Endothelial cell of umbilical vein (primary cell): ENCODE results near the gene C2orf76. TPM values are rescaled to one million over a fixed set of nuclear protein-coding genes. Genes with fewer than 3 reads are reported as not detected.
"Not testable (repeated sequence)": the region's sequence is repeated elsewhere in the genome, so short reads cannot be mapped to it uniquely, and the experiment has no call there.

ENCODE experiments used
- BruUV-seq: library from RNA; stranded (reverse); fragments of 400-500 nt; replicated peaks from 2 replicates; lab custom pipeline; 2021; lab: Mats Ljungman, UMichigan
- CTCF ChIA-PET: fragments of 300-600, 350-600 bp; sonication (Branson Sonifier 250); formaldehyde crosslinking; loops from one replicate; lab custom pipeline; 2021; ENCODE audit warnings: antibody characterized with exemption, inconsistent platforms; lab: Charles Lee
- POLR2A ChIA-PET: fragments of 300-600, 350-600 bp; sonication (Branson Sonifier 250); formaldehyde crosslinking; loops from one replicate; lab custom pipeline; 2021; ENCODE audit warnings: antibody characterized with exemption, inconsistent platforms; lab: Charles Lee
- DNase-seq: peaks from one replicate; pipeline ENCODE4 v3.0.0-alpha.2; 2011; ENCODE audit warnings: low read depth, low spot score
- FAIRE-seq: peaks from 2 replicates; lab custom pipeline; 2011; peaks lifted over from hg19 to GRCh38; lab: Jason Lieb, UNC
- H2AFZ ChIP-seq: 2 replicates; pipeline ENCODE4 v1.6.0; 2012; ENCODE audit warnings: low read depth, low read length, control low read depth, inconsistent platforms
- H3K27ac ChIP-seq: 2 replicates; pipeline ENCODE4 v1.5.1; 2011; ENCODE audit warnings: low read depth, mild to moderate bottlenecking, control low read depth, low read length, moderate library complexity; ENCODE audit not compliant: insufficient read depth
- H3K27me3 ChIP-seq, 2 experiments: 2 replicates each; pipeline versions ENCODE4 v1.6.0 to v1.6.1; 2011; ENCODE audit warnings: low read length in 2 of 2, mixed read lengths in 1 of 2; ENCODE audit not compliant: control insufficient read depth in 2 of 2, insufficient read depth in 2 of 2
- H3K36me3 ChIP-seq, 2 experiments: 2 replicates in 1 of 2; 3 replicates in 1 of 2; pipeline ENCODE4 v1.5.1; 2011; ENCODE audit warnings: low read length in 2 of 2, mild to moderate bottlenecking in 1 of 2, moderate library complexity in 1 of 2; ENCODE audit not compliant: control insufficient read depth in 2 of 2, insufficient read depth in 2 of 2; ENCODE audit errors: extremely low read depth in 1 of 2
- H3K4me1 ChIP-seq: 3 replicates; pipeline ENCODE4 v1.5.1; 2011; ENCODE audit warnings: mild to moderate bottlenecking, low read length; ENCODE audit not compliant: control insufficient read depth, insufficient read depth; ENCODE audit errors: extremely low read depth
- H3K4me2 ChIP-seq: 2 replicates; pipeline ENCODE4 v1.6.1; 2011; ENCODE audit warnings: low read length, control low read depth, mixed read lengths; ENCODE audit not compliant: insufficient read depth
- H3K4me3 ChIP-seq, 3 experiments: fragments of 200-600 bp in 1 of 3; sonication (generic), shearing (Covaris generic) in 1 of 3; replicated peaks in 1 of 3; 2 replicates each; pipeline ENCODE4 v1.5.1; 2011 to 2016; ENCODE audit warnings: control low read depth in 3 of 3, low read length in 3 of 3, mild to moderate bottlenecking in 2 of 3, inconsistent platforms in 1 of 3, low read depth in 1 of 3, moderate library complexity in 1 of 3; ENCODE audit not compliant: insufficient read depth in 1 of 3
- H3K79me2 ChIP-seq: 2 replicates; pipeline ENCODE4 v1.6.0; 2012; ENCODE audit warnings: low read length, inconsistent platforms; ENCODE audit not compliant: control insufficient read depth, insufficient read depth
- H3K9ac ChIP-seq: replicated peaks from 2 replicates; pipeline ENCODE3; 2011; ENCODE audit warnings: low read length, control low read depth; ENCODE audit not compliant: insufficient read depth; ENCODE audit errors: extremely low read depth
- H3K9me1 ChIP-seq: replicated peaks from 3 replicates; pipeline ENCODE4 v1.6.0; 2011; ENCODE audit warnings: mild to moderate bottlenecking, low read length; ENCODE audit not compliant: control insufficient read depth, insufficient read depth; ENCODE audit errors: extremely low read depth
- H3K9me3 ChIP-seq: replicated peaks from 2 replicates; pipeline ENCODE4 v1.5.1; 2012; ENCODE audit warnings: low read length, inconsistent platforms; ENCODE audit not compliant: control insufficient read depth, insufficient read depth
- H4K20me1 ChIP-seq: replicated peaks from 2 replicates; pipeline ENCODE3; 2011; ENCODE audit warnings: mild to moderate bottlenecking, low read length; ENCODE audit not compliant: control insufficient read depth, insufficient read depth; ENCODE audit errors: extremely low read depth
- EZH2 ChIP-seq: IDR thresholded peaks from 2 replicates; pipeline ENCODE4 v1.6.1; 2012; ENCODE audit warnings: borderline replicate concordance, low read depth, mild to moderate bottlenecking, moderate library complexity, low read length, inconsistent platforms; ENCODE audit not compliant: severe bottlenecking
- FOS ChIP-seq: IDR thresholded peaks from 2 replicates; pipeline ENCODE4 v1.6.1; 2011; ENCODE audit warnings: mild to moderate bottlenecking, low read length, moderate library complexity, borderline replicate concordance; ENCODE audit not compliant: insufficient read depth
- GATA2 ChIP-seq: IDR thresholded peaks from 2 replicates; pipeline ENCODE4 v1.7.0; 2011; ENCODE audit warnings: low read depth, mild to moderate bottlenecking, moderate library complexity, mixed read lengths, low read length; ENCODE audit not compliant: insufficient read length, insufficient read depth
- JUN ChIP-seq: IDR thresholded peaks from 2 replicates; pipeline ENCODE4 v1.6.1; 2011; ENCODE audit warnings: borderline replicate concordance, low read depth; ENCODE audit not compliant: insufficient read length, insufficient read depth
- MYC ChIP-seq: IDR thresholded peaks from one replicate; pipeline ENCODE4 v1.6.1; 2011; ENCODE audit warnings: mild to moderate bottlenecking, low read depth, low read length
- POLR2A ChIP-seq: IDR thresholded peaks from 2 replicates; pipeline ENCODE4 v1.6.1; 2012; ENCODE audit warnings: low read depth, mild to moderate bottlenecking, control low read depth, low read length
- POLR2AphosphoS5 ChIP-seq: IDR thresholded peaks from 2 replicates; pipeline ENCODE4 v1.6.1; 2012; ENCODE audit warnings: low read depth, mild to moderate bottlenecking, control low read depth, low read length, moderate library complexity; ENCODE audit not compliant: insufficient read depth
- dilution Hi-C: fragments of 300-500 bp; cut with MboI; formaldehyde crosslinking; loops from one replicate; pipeline ENCODE4 v1.15.0; 2019; ENCODE audit warnings: low sequenced_read_pairs; ENCODE audit not compliant: extremely low pct_ligation_motif_present
- intact Hi-C: fragments of 100-400 bp; cut with micrococcal nuclease; formaldehyde crosslinking; loops from one replicate; pipeline ENCODE4 v1.10.0; 2022
- polyA plus RNA-seq, 4 experiments: library from polyadenylated mRNA; depleted of rRNA in 3 of 4; stranded (reverse) in 3 of 4; unstranded in 1 of 4; fragments of >200 nt; gene quantifications; 2 replicates each; pipeline versions ENCODE4 v1.2.1 to v1.2.3, GENCODE V29; 2011 to 2012; ENCODE audit warnings: missing spikeins in 1 of 4
- total RNA-seq: library from RNA; stranded (reverse); gene quantifications from 2 replicates; pipeline ENCODE4 v1.2.3, GENCODE V29; 2021
- TF ChIP-seq, protein P1 (sequence below): IDR thresholded peaks from 2 replicates; pipeline ENCODE4 v1.6.1; 2011; ENCODE audit not compliant: insufficient read depth, insufficient read length
- TF ChIP-seq, protein P2 (sequence below), 2 donors: IDR thresholded peaks; 1 replicate in 1 of 2; 2 replicates in 1 of 2; pipeline ENCODE4 v1.5.1; 2011; ENCODE audit warnings: low read length in 2 of 2, mild to moderate bottlenecking in 2 of 2, moderate library complexity in 2 of 2, control low read depth in 1 of 2, inconsistent platforms in 1 of 2, low read depth in 1 of 2; ENCODE audit not compliant: insufficient read depth in 1 of 2; ENCODE audit errors: extremely low read depth in 1 of 2

Gene C2orf76
- total and polyA plus RNA-seq, 2 donors (not counting 3 experiments of a cell fraction or from before 2014, with no cell fraction given), result 7.4 to 12.1 TPM

DNA sequence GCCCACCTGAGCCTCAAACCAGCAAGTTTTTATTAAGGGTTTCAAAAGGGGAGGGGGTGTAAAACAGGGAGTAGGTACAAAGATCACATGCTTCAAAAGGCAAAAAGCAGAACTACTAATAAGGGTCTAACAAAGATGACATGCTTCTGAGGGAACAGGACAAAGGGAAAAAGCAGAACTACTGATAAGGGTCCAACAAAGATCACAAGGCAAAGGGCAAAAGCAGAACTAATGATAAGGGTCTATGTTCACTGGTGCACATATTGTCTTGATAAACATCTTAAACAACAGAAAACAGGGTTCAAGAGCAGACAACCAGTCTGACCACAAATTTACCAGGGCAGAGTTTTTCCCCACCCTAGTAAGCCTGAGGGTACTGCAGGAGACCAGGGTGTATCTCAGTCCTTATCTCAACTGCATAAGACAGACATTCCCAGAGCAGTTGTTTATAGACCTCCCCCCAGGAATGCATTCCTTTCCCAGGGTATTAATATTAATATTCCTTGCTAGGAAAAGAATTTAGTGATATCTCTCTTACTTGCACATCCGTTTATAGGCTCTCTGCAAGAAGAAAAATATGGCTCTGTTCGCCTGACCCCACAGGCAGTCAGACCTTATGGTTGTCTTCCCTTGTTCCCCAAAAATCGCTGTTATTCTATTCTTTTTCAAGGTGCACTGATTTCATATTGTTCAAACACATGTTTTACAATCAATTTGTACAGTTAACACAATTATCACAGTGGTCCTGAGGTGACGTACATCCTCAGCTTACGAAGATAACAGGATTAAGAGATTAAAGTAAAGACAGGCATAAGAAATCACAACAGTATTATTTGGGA is 7.5 kb upstream of the C2orf76 start:
- POLR2A ChIA-PET, intact Hi-C loops: not testable (repeated sequence)

DNA sequence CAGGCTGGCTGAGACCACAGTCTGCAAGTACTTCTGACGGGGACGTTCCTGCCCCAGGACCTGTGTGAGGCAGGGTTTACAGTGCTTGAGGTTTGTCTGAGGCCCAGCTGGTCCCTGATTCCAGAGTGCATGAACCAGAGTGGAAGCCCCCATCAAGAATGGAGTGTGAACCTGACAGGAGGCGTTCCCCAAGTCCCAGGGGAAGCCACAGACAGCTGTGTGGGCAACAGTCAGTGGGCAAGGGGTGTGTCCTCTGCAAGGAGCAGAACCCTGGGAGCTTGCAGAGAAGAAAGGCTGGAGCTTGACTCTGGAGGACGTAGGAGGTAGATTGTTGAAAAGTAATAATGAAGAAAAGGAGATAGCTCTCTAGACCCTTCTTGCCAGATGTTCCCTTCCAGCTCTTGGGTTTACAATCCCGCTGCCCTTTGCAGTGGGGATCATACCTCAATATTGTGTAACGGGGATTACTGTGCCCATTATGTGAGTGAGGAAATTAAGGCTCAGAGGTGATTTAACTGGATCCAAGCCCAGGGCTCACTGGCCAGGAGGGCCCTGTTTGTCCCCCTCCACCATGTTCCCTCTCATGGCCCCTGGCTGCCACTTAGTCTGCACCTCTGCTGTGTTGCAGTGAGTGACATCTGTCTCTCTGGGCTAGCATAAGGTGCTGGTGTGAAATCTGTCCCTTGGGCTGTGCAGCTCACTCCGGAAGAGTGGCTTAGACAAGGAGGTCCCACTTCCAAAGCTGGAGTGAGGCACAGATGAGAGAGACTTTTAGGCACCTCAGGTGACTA is 6.3 kb upstream of the C2orf76 start:
- CTCF ChIA-PET, result no interaction called here
- Histone ChIP-seq H3K27ac (no peak overlapping the region), H3K36me3 (peaks cover 22 to 33% of the 10 kb centered on the region in 2 experiments), H2AFZ (no peak overlapping the region), H3K9me1 (no peaks in the 10 kb centered on the region), H3K4me3 (no peak overlapping the region), H3K9me3 (no peaks in the 10 kb centered on the region), H3K4me2 (no peak overlapping the region), H3K79me2 (peaks cover 10% of the 10 kb centered on the region), H4K20me1 (peaks cover 2% of the 10 kb centered on the region), H3K27me3 (no peaks in the 10 kb centered on the region), H3K9ac (no peak overlapping the region), H3K4me1 (peaks cover 9% of the 10 kb centered on the region)
- intact Hi-C loops (no loop called here), dilution Hi-C loops (no loop called here)
- POLR2A ChIA-PET, result no interaction called here
- DNase-seq, result no peak
- BruUV-seq, result no TSS peak
- TF ChIP-seq EZH2, result no peak
- TF ChIP-seq MYC, result no peak
- TF ChIP-seq, protein P1, sequence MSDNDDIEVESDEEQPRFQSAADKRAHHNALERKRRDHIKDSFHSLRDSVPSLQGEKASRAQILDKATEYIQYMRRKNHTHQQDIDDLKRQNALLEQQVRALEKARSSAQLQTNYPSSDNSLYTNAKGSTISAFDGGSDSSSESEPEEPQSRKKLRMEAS, result no peak
- no peak for TF ChIP-seq JUN
- TF ChIP-seq GATA2, result no peak
- TF ChIP-seq, protein P2, sequence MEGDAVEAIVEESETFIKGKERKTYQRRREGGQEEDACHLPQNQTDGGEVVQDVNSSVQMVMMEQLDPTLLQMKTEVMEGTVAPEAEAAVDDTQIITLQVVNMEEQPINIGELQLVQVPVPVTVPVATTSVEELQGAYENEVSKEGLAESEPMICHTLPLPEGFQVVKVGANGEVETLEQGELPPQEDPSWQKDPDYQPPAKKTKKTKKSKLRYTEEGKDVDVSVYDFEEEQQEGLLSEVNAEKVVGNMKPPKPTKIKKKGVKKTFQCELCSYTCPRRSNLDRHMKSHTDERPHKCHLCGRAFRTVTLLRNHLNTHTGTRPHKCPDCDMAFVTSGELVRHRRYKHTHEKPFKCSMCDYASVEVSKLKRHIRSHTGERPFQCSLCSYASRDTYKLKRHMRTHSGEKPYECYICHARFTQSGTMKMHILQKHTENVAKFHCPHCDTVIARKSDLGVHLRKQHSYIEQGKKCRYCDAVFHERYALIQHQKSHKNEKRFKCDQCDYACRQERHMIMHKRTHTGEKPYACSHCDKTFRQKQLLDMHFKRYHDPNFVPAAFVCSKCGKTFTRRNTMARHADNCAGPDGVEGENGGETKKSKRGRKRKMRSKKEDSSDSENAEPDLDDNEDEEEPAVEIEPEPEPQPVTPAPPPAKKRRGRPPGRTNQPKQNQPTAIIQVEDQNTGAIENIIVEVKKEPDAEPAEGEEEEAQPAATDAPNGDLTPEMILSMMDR (IDR thresholded peaks at IDR 0.05; ENCODE audit: extremely low read depth in 1 of 2, insufficient read depth in 1 of 2, low read depth in 1 of 2, low read length in 2 of 2), result no peak
- TF ChIP-seq FOS, result no peak
- no peak for TF ChIP-seq POLR2A
- TF ChIP-seq POLR2AphosphoS5, result no peak
- FAIRE-seq, result no peak

More for the DNA sequence above, 7.5 kb upstream of the C2orf76 start:
- H3K4me2 ChIP-seq, dilution Hi-C loops, CTCF ChIA-PET, BruUV-seq, DNase-seq, H3K4me1 ChIP-seq, H3K27me3 ChIP-seq, H3K27ac ChIP-seq, H3K4me3 ChIP-seq, H3K9me3 ChIP-seq, H4K20me1 ChIP-seq, H3K9ac ChIP-seq, H2AFZ ChIP-seq, FAIRE-seq, H3K79me2 ChIP-seq, H3K9me1 ChIP-seq: not testable (repeated sequence)
- H3K36me3 ChIP-seq, result peaks cover 17 to 29% of the 10 kb centered on the region in 2 experiments
